Endodermal cell (in vitro differentiated cells): ENCODE measurements around the gene SYNE3. TPM values are rescaled to one million over a fixed set of nuclear protein-coding genes. Genes with fewer than 3 reads are reported as not detected.

ENCODE experiments used
- DNase-seq: peaks from one replicate; pipeline ENCODE4 v3.0.0-alpha.2; 2017
- H3K27ac ChIP-seq: 2 replicates; pipeline ENCODE4 v1.5.1; 2013; ENCODE audit warnings: mild to moderate bottlenecking, low read depth, low read length, moderate library complexity
- H3K27me3 ChIP-seq: 2 replicates; pipeline ENCODE4 v1.6.1; 2013; ENCODE audit warnings: mild to moderate bottlenecking, low read length, moderate library complexity; ENCODE audit not compliant: insufficient read depth, control insufficient read depth, poor library complexity, severe bottlenecking
- H3K36me3 ChIP-seq: 2 replicates; pipeline ENCODE4 v1.7.0; 2013; ENCODE audit warnings: mild to moderate bottlenecking, low read length, moderate library complexity; ENCODE audit not compliant: control insufficient read depth, insufficient read depth
- H3K4me1 ChIP-seq: one replicate; pipeline ENCODE4 v1.7.0; 2013; ENCODE audit warnings: low read length; ENCODE audit not compliant: control insufficient read depth, insufficient read depth
- H3K4me3 ChIP-seq: 2 replicates; pipeline ENCODE4 v1.5.1; 2013; ENCODE audit warnings: mild to moderate bottlenecking, low read length, moderate library complexity
- H3K9ac ChIP-seq: 2 replicates; pipeline ENCODE4 v1.6.1; 2013; ENCODE audit warnings: mild to moderate bottlenecking, low read length, moderate library complexity; ENCODE audit not compliant: poor library complexity, severe bottlenecking; ENCODE audit errors: extremely low read depth
- H3K9me3 ChIP-seq: 2 replicates; pipeline ENCODE4 v1.6.1; 2013; ENCODE audit warnings: mild to moderate bottlenecking, low read length, moderate library complexity; ENCODE audit not compliant: control insufficient read depth
- H3K27ac Mint-ChIP-seq: 2 replicates; pipeline ENCODE4 v1.8.0; 2020; ENCODE audit warnings: mixed read lengths
- H3K27me3 Mint-ChIP-seq: 2 replicates; pipeline ENCODE4 v1.8.0; 2021; ENCODE audit warnings: mild to moderate bottlenecking, mixed read lengths; ENCODE audit not compliant: insufficient read depth
- H3K36me3 Mint-ChIP-seq: 2 replicates; pipeline ENCODE4 v1.8.0; 2020; ENCODE audit warnings: low read depth, mixed read lengths
- H3K4me1 Mint-ChIP-seq: 2 replicates; pipeline ENCODE4 v1.8.0; 2020; ENCODE audit warnings: mixed read lengths
- H3K4me3 Mint-ChIP-seq: 2 replicates; pipeline ENCODE4 v1.8.0; 2020; ENCODE audit warnings: mild to moderate bottlenecking, moderate library complexity, mixed read lengths
- H3K9me3 Mint-ChIP-seq: 2 replicates; pipeline ENCODE4 v1.8.0; 2020; ENCODE audit warnings: mild to moderate bottlenecking, mixed read lengths
- WGBS, 2 experiments: methylation state at CpG; one replicate each; pipeline versions ENCODE4 v1.1.5 to v1.1.7; 2013; ENCODE audit warnings: missing lambda C conversion rate in 2 of 2, mixed read lengths in 1 of 2; ENCODE audit not compliant: insufficient coverage in 1 of 2, insufficient read length in 1 of 2; 5-methylcytosine and 5-hydroxymethylcytosine counted together
- total RNA-seq, 2 donors: library from RNA; stranded (reverse); fragmentation: NEBNext Ultra II Directional in 1 of 2; extraction: Animal tissue kit (Norgen Biotek cat#: 25700) in 1 of 2; gene quantifications; 2 replicates in 1 of 2; 3 replicates in 1 of 2; pipeline ENCODE4 v1.2.1, GENCODE V29; 2021
- TF ChIP-seq, protein P1 (sequence below): fragments of 200-600 bp; sonication (generic); conservative IDR thresholded peaks from 2 replicates; pipeline ENCODE4 v1.5.0; 2021; ENCODE audit warnings: antibody characterized with exemption, mild to moderate bottlenecking

The SYNE3 gene
- total RNA-seq, 2 donors from 2014 or later = 1.0 to 5.2 TPM

DNA sequence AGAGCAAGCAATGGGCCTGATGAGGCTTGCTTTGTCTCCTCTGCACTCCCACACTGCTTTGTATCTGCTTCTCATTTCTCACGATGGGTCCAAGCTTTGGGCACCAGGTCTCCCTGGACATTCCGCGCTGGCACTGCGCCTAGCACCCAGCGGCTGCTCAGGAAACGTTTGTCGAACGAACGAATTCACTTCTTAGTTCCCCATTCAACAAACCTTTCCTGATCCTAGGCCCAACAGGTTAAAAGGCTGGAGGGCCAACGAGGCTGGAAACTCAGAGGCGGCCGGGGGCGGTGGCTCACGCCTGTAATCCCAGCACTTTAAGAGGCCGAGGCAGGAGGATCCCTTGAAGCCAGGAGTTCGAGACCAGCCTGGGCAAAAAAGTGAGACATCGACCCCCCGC lies 17.4 kb upstream of the SYNE3 start:
- Histone ChIP-seq H3K9me3 (no peaks in the 10 kb centered on the region), H3K4me3 (peak overlapping the region; percentile 87), H3K36me3 (peaks cover 18% of the 10 kb centered on the region), H3K27me3 (no peaks in the 10 kb centered on the region), H3K9ac (peak overlapping the region; percentile 84), H3K4me1 (peaks cover 3% of the 10 kb centered on the region), H3K27ac (peak overlapping the region; percentile 63)
- peaks cover 47% of the 10 kb centered on the region for H3K4me1 Mint-ChIP-seq
- peaks cover 8% of the 10 kb centered on the region for H3K36me3 Mint-ChIP-seq
- peak; percentile 44 for DNase-seq
- H3K27me3 Mint-ChIP-seq = no peaks in the 10 kb centered on the region
- H3K4me3 Mint-ChIP-seq = peak overlapping the region; percentile 80
- H3K9me3 Mint-ChIP-seq = no peaks in the 10 kb centered on the region
- 0 to 1% methylated on average over 3 to 18 of the region's 18 CpGs for WGBS, 2 experiments
- TF ChIP-seq, protein P1, sequence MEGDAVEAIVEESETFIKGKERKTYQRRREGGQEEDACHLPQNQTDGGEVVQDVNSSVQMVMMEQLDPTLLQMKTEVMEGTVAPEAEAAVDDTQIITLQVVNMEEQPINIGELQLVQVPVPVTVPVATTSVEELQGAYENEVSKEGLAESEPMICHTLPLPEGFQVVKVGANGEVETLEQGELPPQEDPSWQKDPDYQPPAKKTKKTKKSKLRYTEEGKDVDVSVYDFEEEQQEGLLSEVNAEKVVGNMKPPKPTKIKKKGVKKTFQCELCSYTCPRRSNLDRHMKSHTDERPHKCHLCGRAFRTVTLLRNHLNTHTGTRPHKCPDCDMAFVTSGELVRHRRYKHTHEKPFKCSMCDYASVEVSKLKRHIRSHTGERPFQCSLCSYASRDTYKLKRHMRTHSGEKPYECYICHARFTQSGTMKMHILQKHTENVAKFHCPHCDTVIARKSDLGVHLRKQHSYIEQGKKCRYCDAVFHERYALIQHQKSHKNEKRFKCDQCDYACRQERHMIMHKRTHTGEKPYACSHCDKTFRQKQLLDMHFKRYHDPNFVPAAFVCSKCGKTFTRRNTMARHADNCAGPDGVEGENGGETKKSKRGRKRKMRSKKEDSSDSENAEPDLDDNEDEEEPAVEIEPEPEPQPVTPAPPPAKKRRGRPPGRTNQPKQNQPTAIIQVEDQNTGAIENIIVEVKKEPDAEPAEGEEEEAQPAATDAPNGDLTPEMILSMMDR = no peak
- peak overlapping the region; percentile 92 for H3K27ac Mint-ChIP-seq

GRCh38 chr14:95533391-95533821 lies 17.0 kb upstream of the SYNE3 start:
- no peaks in the 10 kb centered on the region for H3K27me3 Mint-ChIP-seq
- peak overlapping the region; percentile 92 for H3K27ac Mint-ChIP-seq
- H3K36me3 Mint-ChIP-seq = peaks cover 8% of the 10 kb centered on the region
- no peaks in the 10 kb centered on the region for H3K9me3 Mint-ChIP-seq
- H3K4me1 Mint-ChIP-seq = peaks cover 47% of the 10 kb centered on the region
- Histone ChIP-seq H3K9ac (peak overlapping the region; percentile 84), H3K36me3 (peaks cover 18% of the 10 kb centered on the region), H3K27me3 (no peaks in the 10 kb centered on the region), H3K27ac (peak overlapping the region; percentile 63), H3K4me1 (peaks cover 3% of the 10 kb centered on the region), H3K9me3 (no peaks in the 10 kb centered on the region), H3K4me3 (peak overlapping the region; percentile 87)
- peak overlapping the region; percentile 80 for H3K4me3 Mint-ChIP-seq
- peak; percentile 54 for DNase-seq
- 22 to 28% methylated on average over 9 to 10 of the region's 10 CpGs for WGBS, 2 experiments
- TF ChIP-seq, protein P1 = no peak

- H3K27ac ChIP-seq = no peak overlapping the region
- no peaks in the 10 kb centered on the region for H3K27me3 Mint-ChIP-seq
- H3K4me3 ChIP-seq = peak overlapping the region; percentile 87
- 78 to 89% methylated on average over 1 to 3 of the region's 3 CpGs for WGBS, 2 experiments
- no peaks in the 10 kb centered on the region for H3K9me3 ChIP-seq
- no peak overlapping the region for H3K9ac ChIP-seq
- TF ChIP-seq, protein P1 = no peak
- peaks cover 8% of the 10 kb centered on the region for H3K36me3 Mint-ChIP-seq
- H3K27ac Mint-ChIP-seq = no peak overlapping the region
- no peaks in the 10 kb centered on the region for H3K27me3 ChIP-seq
- peak overlapping the region; percentile 80 for H3K4me3 Mint-ChIP-seq
- no peak for DNase-seq
- peaks cover 3% of the 10 kb centered on the region for H3K4me1 ChIP-seq
- H3K4me1 Mint-ChIP-seq = peaks cover 40% of the 10 kb centered on the region
- H3K36me3 ChIP-seq = peaks cover 18% of the 10 kb centered on the region
- no peaks in the 10 kb centered on the region for H3K9me3 Mint-ChIP-seq
Observed at GRCh38 chr14:95531969-95532368, 15.5 kb upstream of the SYNE3 start.
